Urinary bladder (tissue), 4 donors: Measurements from ENCODE around the gene TRPV6. TPM values are rescaled to one million over a fixed set of nuclear protein-coding genes. Genes with fewer than 3 reads are reported as not detected.

ENCODE experiments used
- DNase-seq: peaks from one replicate; pipeline ENCODE4 v3.0.0-alpha.2; 2015; ENCODE audit errors: extremely low spot score
- H3K27ac ChIP-seq: one replicate; pipeline ENCODE4 v1.5.1; 2013; ENCODE audit warnings: low read depth, mild to moderate bottlenecking, moderate library complexity
- H3K36me3 ChIP-seq: one replicate; pipeline ENCODE4 v1.6.1; 2013; ENCODE audit warnings: mild to moderate bottlenecking, moderate library complexity; ENCODE audit not compliant: insufficient read depth
- H3K4me1 ChIP-seq: one replicate; pipeline ENCODE4 v1.6.1; 2013; ENCODE audit warnings: mild to moderate bottlenecking, moderate library complexity; ENCODE audit not compliant: insufficient read depth
- H3K4me3 ChIP-seq: one replicate; pipeline ENCODE4 v1.5.1; 2013; ENCODE audit warnings: low read depth, low read length
- WGBS: extraction: QIAGEN DNeasy Blood & Tissue Kit; methylation state at CpG from one replicate; pipeline ENCODE4 v1.1.7; 2013; 5-methylcytosine and 5-hydroxymethylcytosine counted together
- polyA plus RNA-seq: library from polyadenylated mRNA; stranded (reverse); fragments of 200-250 nt; gene quantifications from one replicate; pipeline ENCODE4 v1.2.3, GENCODE V29; 2013
- total RNA-seq: library from RNA; depleted of rRNA; stranded (reverse); fragments of >200 nt; gene quantifications from one replicate; pipeline ENCODE4 v1.2.3, GENCODE V29; 2014
- donor health status: healthy with polysubstance abuse.
- donor health status: healthy.

Gene TRPV6
- total and polyA plus RNA-seq, 2 donors, result 0.32 to 0.74 TPM

- WGBS, result 23% methylated on average over 3 of the region's 3 CpGs
- Histone ChIP-seq H3K4me1 (no peaks in the 10 kb centered on the region), H3K4me3 (no peak overlapping the region), H3K27ac (no peak overlapping the region), H3K36me3 (no peaks in the 10 kb centered on the region)
- no peak for DNase-seq
These were observed 14.1 kb upstream of the TRPV6 start for GRCh38 chr7:142899661-142900060.

GRCh38 chr7:142898377-142899170, 13.0 kb upstream of the TRPV6 start:
- H3K4me3 ChIP-seq, result no peak overlapping the region
- H3K27ac ChIP-seq, result no peak overlapping the region
- no peaks in the 10 kb centered on the region for H3K36me3 ChIP-seq
- 64% methylated on average over 3 of the region's 3 CpGs for WGBS
- DNase-seq, result no peak
- no peaks in the 10 kb centered on the region for H3K4me1 ChIP-seq

GRCh38 chr7:142897691-142898090, 12.1 kb upstream of the TRPV6 start:
- 90% methylated on average over 7 of the region's 7 CpGs for WGBS
- Histone ChIP-seq H3K4me1 (no peaks in the 10 kb centered on the region), H3K36me3 (no peaks in the 10 kb centered on the region), H3K27ac (no peak overlapping the region), H3K4me3 (no peak overlapping the region)
- no peak for DNase-seq

- WGBS, result 81% methylated on average over 3 of the region's 3 CpGs
- Histone ChIP-seq H3K4me1 (no peaks in the 10 kb centered on the region), H3K27ac (no peak overlapping the region), H3K4me3 (no peak overlapping the region), H3K36me3 (no peaks in the 10 kb centered on the region)
- DNase-seq, result no peak
These were observed 11.3 kb upstream of the TRPV6 start for GRCh38 chr7:142896741-142897379.

- Histone ChIP-seq H3K36me3 (no peaks in the 10 kb centered on the region), H3K4me3 (no peak overlapping the region)
- 83% methylated on average over 3 of the region's 3 CpGs for WGBS
These were observed 10.6 kb upstream of the TRPV6 start for GRCh38 chr7:142896151-142896550.

GRCh38 chr7:142894985-142895593, 9.5 kb upstream of the TRPV6 start:
- H3K27ac ChIP-seq, result no peak overlapping the region
- 26% methylated on average over 6 of the region's 6 CpGs for WGBS
- H3K4me1 ChIP-seq, result no peaks in the 10 kb centered on the region
- H3K36me3 ChIP-seq, result no peaks in the 10 kb centered on the region
- H3K4me3 ChIP-seq, result no peak overlapping the region
- DNase-seq, result no peak

More at GRCh38 chr7:142896151-142896550, 10.6 kb upstream of the TRPV6 start:
- H3K4me1 ChIP-seq, result no peaks in the 10 kb centered on the region
- no peak for DNase-seq
- H3K27ac ChIP-seq, result no peak overlapping the region

- H3K4me1 ChIP-seq, result no peaks in the 10 kb centered on the region
- no peak overlapping the region for H3K27ac ChIP-seq
- no peak overlapping the region for H3K4me3 ChIP-seq
- DNase-seq, result no peak
- H3K36me3 ChIP-seq, result no peaks in the 10 kb centered on the region
- WGBS, result 68% methylated on average over 12 of the region's 12 CpGs
These were observed 8.8 kb upstream of the TRPV6 start for GRCh38 chr7:142894112-142894984.

- no peak for DNase-seq
- H3K4me3 ChIP-seq, result no peak overlapping the region
- H3K4me1 ChIP-seq, result no peaks in the 10 kb centered on the region
- WGBS, result 90% methylated on average over 5 of the region's 5 CpGs
- no peak overlapping the region for H3K27ac ChIP-seq
- H3K36me3 ChIP-seq, result no peaks in the 10 kb centered on the region
These were observed 7.4 kb upstream of the TRPV6 start for GRCh38 chr7:142892951-142893350.

GRCh38 chr7:142891490-142892082, 6.0 kb upstream of the TRPV6 start:
- H3K4me3 ChIP-seq, result no peak overlapping the region
- no peaks in the 10 kb centered on the region for H3K4me1 ChIP-seq
- 85% methylated on average over 10 of the region's 10 CpGs for WGBS
- no peak overlapping the region for H3K27ac ChIP-seq
- H3K36me3 ChIP-seq, result no peaks in the 10 kb centered on the region
- DNase-seq, result no peak

- Histone ChIP-seq H3K4me1 (no peaks in the 10 kb centered on the region), H3K36me3 (no peaks in the 10 kb centered on the region), H3K4me3 (no peak overlapping the region), H3K27ac (no peak overlapping the region)
- no peak for DNase-seq
- 84% methylated on average over 12 of the region's 12 CpGs for WGBS
These were observed 5.4 kb upstream of the TRPV6 start for GRCh38 chr7:142890874-142891485.

- 69% methylated on average over 3 of the region's 3 CpGs for WGBS
- no peaks in the 10 kb centered on the region for H3K4me1 ChIP-seq
- no peaks in the 10 kb centered on the region for H3K36me3 ChIP-seq
- no peak overlapping the region for H3K4me3 ChIP-seq
- no peak overlapping the region for H3K27ac ChIP-seq
- DNase-seq, result no peak
These were observed 4.3 kb upstream of the TRPV6 start for GRCh38 chr7:142889816-142890215.

GRCh38 chr7:142887282-142888015, 1.9 kb upstream of the TRPV6 start:
- Histone ChIP-seq H3K36me3 (no peaks in the 10 kb centered on the region), H3K4me3 (no peak overlapping the region), H3K27ac (no peak overlapping the region), H3K4me1 (no peaks in the 10 kb centered on the region)
- DNase-seq, result no peak
- WGBS, result 87% methylated on average over 12 of the region's 12 CpGs
